Measurements from ENCODE around the gene NOC3L. TPM values are rescaled to one million over a fixed set of nuclear protein-coding genes. Genes with fewer than 3 reads are reported as not detected.
A peak's percentile ranks its signal among the peaks of the same experiment; 100 is the strongest.

NOC3L gene
- total RNA-seq, 1 experiment from 2014 or later: 39.0 TPM

DNA sequence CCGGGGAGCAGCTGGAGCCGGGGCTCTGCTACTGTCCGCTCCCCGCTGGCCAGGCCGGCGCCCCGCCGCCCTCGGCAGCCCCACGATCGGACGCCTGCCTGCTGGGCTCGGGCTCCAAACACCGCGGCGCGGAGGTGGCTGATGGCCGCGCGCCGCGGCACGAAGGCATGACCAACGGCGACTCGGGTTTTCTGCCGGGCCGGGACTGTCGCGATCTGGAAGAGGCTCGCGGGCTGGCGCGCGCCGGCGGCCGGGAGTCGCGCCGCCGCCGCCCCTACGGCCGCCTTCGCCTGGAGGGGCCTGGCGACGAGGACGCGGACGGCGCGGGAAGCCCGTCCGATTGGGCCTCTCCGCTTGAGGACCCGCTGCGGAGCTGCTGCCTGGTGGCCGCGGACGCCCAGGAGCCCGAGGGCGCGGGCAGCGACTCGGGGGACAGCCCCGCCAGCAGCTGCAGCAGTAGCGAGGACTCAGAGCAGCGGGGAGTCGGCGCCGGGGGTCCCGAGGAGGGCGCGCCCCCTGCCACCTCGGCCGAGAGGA is 40.2 kb upstream of the NOC3L start:
- Mint-ChIP-seq H3K9me3 (ENCODE audit: unreplicated experiment) (no peaks in the 10 kb centered on the region), H3K27ac (ENCODE audit: low read depth, unreplicated experiment) (no peak overlapping the region), H3K4me3 (ENCODE audit: unreplicated experiment) (peak overlapping the region; percentile 88), H3K27me3 (ENCODE audit: insufficient read depth, unreplicated experiment) (no peaks in the 10 kb centered on the region), H3K4me1 (ENCODE audit: insufficient read depth, unreplicated experiment) (peaks cover 6% of the 10 kb centered on the region), H3K36me3 (ENCODE audit: insufficient read depth, unreplicated experiment) (no peaks in the 10 kb centered on the region)
- DNase-seq (ENCODE audit: unreplicated experiment): peak; percentile 42
- CTCF ChIA-PET: interaction anchor here (0.9 to 5.1 kb wide), 4 partner anchors 38 to 43 kb away, joined by 3 to 24 read pairs (median 8); partner anchors contain the start of gene NOC3L
- POLR2A ChIA-PET: interaction anchor here (0.7 to 6.0 kb wide), 18 partner anchors 8 to 901 kb away, joined by 3 to 107 read pairs (median 5); partner anchors contain the start of genes FRA10AC1 and NOC3L
- no peak for TF ChIP-seq CTCF (IDR thresholded peaks at IDR 0.05; ENCODE audit: unreplicated experiment)
- BruUV-seq (replicated peaks): no TSS peak
- intact Hi-C loops (cut with micrococcal nuclease): loop anchor here (1.0 to 5.0 kb wide), 2 partner anchors 39 to 41 kb away; partner anchors contain the start of gene NOC3L

DNA sequence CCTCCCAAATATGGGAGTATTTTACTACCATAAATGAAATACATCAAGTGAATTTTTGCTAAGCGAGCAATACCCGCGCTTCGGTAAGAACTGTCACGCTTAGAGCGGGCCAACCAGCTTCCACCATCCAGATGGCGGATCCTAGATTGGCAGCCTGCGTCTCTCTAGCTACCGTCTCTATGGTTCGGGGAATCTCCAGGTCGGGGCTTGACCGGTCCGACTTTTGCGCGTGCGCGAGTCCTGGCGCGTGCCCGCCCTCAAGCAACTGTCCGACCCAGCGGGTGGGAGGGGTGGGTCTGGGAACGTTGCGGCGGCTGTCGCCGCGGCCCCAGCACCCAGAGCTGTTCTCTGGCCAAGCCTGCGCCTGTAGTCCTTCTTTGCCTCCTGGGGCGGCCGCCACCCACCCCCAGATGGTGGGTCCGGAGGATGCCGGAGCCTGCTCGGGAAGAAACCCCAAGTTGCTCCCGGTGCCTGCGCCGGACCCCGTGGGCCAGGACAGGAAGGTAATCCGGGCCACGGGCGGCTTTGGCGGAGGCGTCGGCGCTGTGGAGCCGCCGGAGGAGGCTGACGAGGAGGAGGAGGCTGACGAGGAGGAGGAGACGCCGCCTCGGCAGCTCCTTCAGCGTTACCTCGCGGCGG is 39.6 kb upstream of the NOC3L start, which contains the start of gene TBC1D12:
Gene TBC1D12, plus strand, starts transcription at position 338 of the 639 bp plus-strand sequence. Its CDS starts 73 bp downstream, at position 411.
- intact Hi-C loops (cut with micrococcal nuclease): loop anchor here (1.0 to 5.0 kb wide), 2 partner anchors 40 kb away; partner anchors contain the start of gene NOC3L
- CTCF ChIA-PET: interaction anchor here (1.4 to 5.1 kb wide), 5 partner anchors 10 to 42 kb away, joined by 3 to 24 read pairs (median 4); partner anchors contain the start of gene NOC3L
- peaks cover 6% of the 10 kb centered on the region for H3K4me1 Mint-ChIP-seq (ENCODE audit: insufficient read depth, unreplicated experiment)
- DNase-seq (ENCODE audit: unreplicated experiment): peak; percentile 95
- H3K27me3 Mint-ChIP-seq (ENCODE audit: insufficient read depth, unreplicated experiment): no peaks in the 10 kb centered on the region
- TF ChIP-seq CTCF (IDR thresholded peaks at IDR 0.05; ENCODE audit: unreplicated experiment): no peak
- no peaks in the 10 kb centered on the region for H3K9me3 Mint-ChIP-seq (ENCODE audit: unreplicated experiment)
- peak within 1 kb of the TSS; percentile 88 for H3K4me3 Mint-ChIP-seq (ENCODE audit: unreplicated experiment)
- no TSS peak for BruUV-seq (replicated peaks)
- POLR2A ChIA-PET: interaction anchor here (0.6 to 6.0 kb wide), 14 partner anchors 8 to 1696 kb away, joined by 3 to 107 read pairs (median 6); partner anchors contain the start of gene NOC3L
- peak within 1 kb of the TSS; percentile 73 for H3K27ac Mint-ChIP-seq (ENCODE audit: low read depth, unreplicated experiment)
- H3K36me3 Mint-ChIP-seq (ENCODE audit: insufficient read depth, unreplicated experiment): no peaks in the 10 kb centered on the region

- no peaks in the 10 kb centered on the region for H3K4me1 Mint-ChIP-seq (ENCODE audit: insufficient read depth, unreplicated experiment)
- H3K27me3 Mint-ChIP-seq (ENCODE audit: insufficient read depth, unreplicated experiment): no peaks in the 10 kb centered on the region
- POLR2A ChIA-PET: interaction anchor here (0.6 to 1.0 kb wide), 2 partner anchors 35 to 721 kb away, joined by 3 read pairs; no protein-coding TSS in a partner anchor
- no TSS peak for BruUV-seq (replicated peaks)
- no peak overlapping the region for H3K4me3 Mint-ChIP-seq (ENCODE audit: unreplicated experiment)
- H3K27ac Mint-ChIP-seq (ENCODE audit: low read depth, unreplicated experiment): no peak overlapping the region
- H3K36me3 Mint-ChIP-seq (ENCODE audit: insufficient read depth, unreplicated experiment): no peaks in the 10 kb centered on the region
- DNase-seq (ENCODE audit: unreplicated experiment): no peak
- H3K9me3 Mint-ChIP-seq (ENCODE audit: unreplicated experiment): no peaks in the 10 kb centered on the region
- no peak for TF ChIP-seq CTCF (IDR thresholded peaks at IDR 0.05; ENCODE audit: unreplicated experiment)
- CTCF ChIA-PET: interaction anchor here (0.6 to 1.4 kb wide), 4 partner anchors 10 to 1703 kb away, joined by 3 to 8 read pairs (median 3); no protein-coding TSS in a partner anchor
- intact Hi-C loops (cut with micrococcal nuclease): no loop called here
These were observed 36.0 kb upstream of the NOC3L start for GRCh38 chr10:94398762-94399161.
